Activated T-helper 2 cell treated with anti-CD3 and anti-CD28 coated beads, Interferon-gamma antibody, Interleukin-2, Interleukin-4, amounts not matched to agents 10 μg/mL and 5 μg/mL and 100 μg/mL, durations not matched to agents 14 hours and 24 hours and 36 hours (primary cell): ENCODE data around the gene IL17C. TPM values are rescaled to one million over a fixed set of nuclear protein-coding genes. Genes with fewer than 3 reads are reported as not detected.

Source experiments
- DNase-seq: peaks from one replicate; pipeline ENCODE4 v3.0.0; 2021; ENCODE audit warnings: low spot score
- H3K27ac Mint-ChIP-seq: one replicate; pipeline ENCODE4 v1.8.0; 2021; ENCODE audit warnings: mixed read lengths
- H3K27me3 Mint-ChIP-seq: one replicate; pipeline ENCODE4 v1.8.0; 2021; ENCODE audit warnings: low read depth, mixed read lengths
- H3K36me3 Mint-ChIP-seq: one replicate; pipeline ENCODE4 v1.8.0; 2021; ENCODE audit warnings: low read depth, mixed read lengths
- H3K4me1 Mint-ChIP-seq: one replicate; pipeline ENCODE4 v1.8.0; 2021; ENCODE audit warnings: low read depth, mixed read lengths
- H3K4me3 Mint-ChIP-seq: one replicate; pipeline ENCODE4 v1.8.0; 2021; ENCODE audit warnings: low read depth, mild to moderate bottlenecking, moderate library complexity, mixed read lengths
- H3K9me3 Mint-ChIP-seq: one replicate; pipeline ENCODE4 v1.8.0; 2021; ENCODE audit warnings: mixed read lengths
- intact Hi-C: fragments of 100-400 bp; cut with micrococcal nuclease; formaldehyde crosslinking; loops from one replicate; pipeline ENCODE4 v1.15.1; 2023
- total RNA-seq: library from RNA; stranded (reverse); gene quantifications from 2 replicates; pipeline ENCODE4 v1.2.3, GENCODE V29; 2022

IL17C gene
- total RNA-seq, 1 donor from 2014 or later, result not detected

- no peak overlapping the region for H3K4me3 Mint-ChIP-seq
- no peaks in the 10 kb centered on the region for H3K27me3 Mint-ChIP-seq
- H3K9me3 Mint-ChIP-seq, result no peaks in the 10 kb centered on the region
- H3K27ac Mint-ChIP-seq, result no peak overlapping the region
- peaks cover 7% of the 10 kb centered on the region for H3K4me1 Mint-ChIP-seq
- intact Hi-C loops, result no loop called here
- H3K36me3 Mint-ChIP-seq, result peaks cover 35% of the 10 kb centered on the region
- no peak for DNase-seq
Observed at GRCh38 chr16:88654363-88655052, 16.1 kb downstream of the IL17C start.

GRCh38 chr16:88655053-88655732 lies 16.8 kb downstream of the IL17C start:
- H3K27ac Mint-ChIP-seq, result no peak overlapping the region
- H3K9me3 Mint-ChIP-seq, result no peaks in the 10 kb centered on the region
- H3K4me1 Mint-ChIP-seq, result peaks cover 8% of the 10 kb centered on the region
- no peak for DNase-seq
- H3K4me3 Mint-ChIP-seq, result no peak overlapping the region
- intact Hi-C loops, result no loop called here
- peaks cover 31% of the 10 kb centered on the region for H3K36me3 Mint-ChIP-seq
- no peaks in the 10 kb centered on the region for H3K27me3 Mint-ChIP-seq

- Mint-ChIP-seq H3K4me1 (peaks cover 8% of the 10 kb centered on the region), H3K27me3 (no peaks in the 10 kb centered on the region), H3K9me3 (no peaks in the 10 kb centered on the region), H3K27ac (no peak overlapping the region), H3K4me3 (no peak overlapping the region), H3K36me3 (peaks cover 30% of the 10 kb centered on the region)
- intact Hi-C loops, result no loop called here
- DNase-seq, result no peak
Observed at GRCh38 chr16:88655733-88656281, 17.4 kb downstream of the IL17C start.

- no peak for DNase-seq
- peaks cover 10% of the 10 kb centered on the region for H3K4me1 Mint-ChIP-seq
- H3K9me3 Mint-ChIP-seq, result no peaks in the 10 kb centered on the region
- intact Hi-C loops, result no loop called here
- peaks cover 31% of the 10 kb centered on the region for H3K36me3 Mint-ChIP-seq
- no peak overlapping the region for H3K27ac Mint-ChIP-seq
- no peaks in the 10 kb centered on the region for H3K27me3 Mint-ChIP-seq
- no peak overlapping the region for H3K4me3 Mint-ChIP-seq
Observed at GRCh38 chr16:88656291-88656980, 18.1 kb downstream of the IL17C start.

GRCh38 chr16:88657371-88657770 lies 19.0 kb downstream of the IL17C start:
- no peaks in the 10 kb centered on the region for H3K9me3 Mint-ChIP-seq
- H3K4me1 Mint-ChIP-seq, result peaks cover 14% of the 10 kb centered on the region
- intact Hi-C loops, result no loop called here
- no peak for DNase-seq
- no peak overlapping the region for H3K27ac Mint-ChIP-seq
- no peaks in the 10 kb centered on the region for H3K27me3 Mint-ChIP-seq
- H3K4me3 Mint-ChIP-seq, result no peak overlapping the region
- peaks cover 33% of the 10 kb centered on the region for H3K36me3 Mint-ChIP-seq

- intact Hi-C loops, result no loop called here
- Mint-ChIP-seq H3K9me3 (no peaks in the 10 kb centered on the region), H3K36me3 (peaks cover 33% of the 10 kb centered on the region), H3K4me3 (no peak overlapping the region), H3K4me1 (peaks cover 14% of the 10 kb centered on the region), H3K27ac (no peak overlapping the region), H3K27me3 (no peaks in the 10 kb centered on the region)
- DNase-seq, result no peak
Observed at GRCh38 chr16:88658714-88659113, 20.3 kb downstream of the IL17C start.

GRCh38 chr16:88659160-88659559 lies 20.8 kb downstream of the IL17C start:
- peaks cover 33% of the 10 kb centered on the region for H3K36me3 Mint-ChIP-seq
- H3K27ac Mint-ChIP-seq, result no peak overlapping the region
- no peaks in the 10 kb centered on the region for H3K27me3 Mint-ChIP-seq
- intact Hi-C loops, result no loop called here
- no peak for DNase-seq
- no peaks in the 10 kb centered on the region for H3K9me3 Mint-ChIP-seq
- H3K4me1 Mint-ChIP-seq, result peaks cover 16% of the 10 kb centered on the region
- no peak overlapping the region for H3K4me3 Mint-ChIP-seq

GRCh38 chr16:88661468-88661867 lies 23.1 kb downstream of the IL17C start:
- Mint-ChIP-seq H3K4me1 (peaks cover 19% of the 10 kb centered on the region), H3K27ac (peak overlapping the region; percentile 51), H3K4me3 (peak overlapping the region; percentile 93), H3K36me3 (peaks cover 26% of the 10 kb centered on the region), H3K9me3 (no peaks in the 10 kb centered on the region), H3K27me3 (no peaks in the 10 kb centered on the region)
- no peak for DNase-seq
- intact Hi-C loops, result no loop called here

GRCh38 chr16:88662222-88662842 lies 24.0 kb downstream of the IL17C start:
- Mint-ChIP-seq H3K27ac (peak overlapping the region; percentile 82), H3K36me3 (peaks cover 25% of the 10 kb centered on the region), H3K4me1 (peaks cover 19% of the 10 kb centered on the region), H3K27me3 (no peaks in the 10 kb centered on the region), H3K9me3 (no peaks in the 10 kb centered on the region), H3K4me3 (peak overlapping the region; percentile 93)
- DNase-seq, result no peak
- intact Hi-C loops, result no loop called here

GRCh38 chr16:88662843-88663606 lies 24.7 kb downstream of the IL17C start, which contains the start of gene MVD:
Gene MVD, minus strand, starts transcription at chr16:88663091. Its CDS starts 11 bp downstream, at chr16:88663080.
- H3K9me3 Mint-ChIP-seq, result no peaks in the 10 kb centered on the region
- peaks cover 23% of the 10 kb centered on the region for H3K36me3 Mint-ChIP-seq

GRCh38 chr16:88665148-88665547 lies 26.8 kb downstream of the IL17C start:
- Mint-ChIP-seq H3K4me1 (peaks cover 18% of the 10 kb centered on the region), H3K9me3 (no peaks in the 10 kb centered on the region), H3K36me3 (peaks cover 24% of the 10 kb centered on the region), H3K27ac (no peak overlapping the region), H3K27me3 (no peaks in the 10 kb centered on the region), H3K4me3 (peak overlapping the region; percentile 44)
- intact Hi-C loops, result loop anchor here (2.0 kb wide), 1 partner anchor 16 kb away; no protein-coding TSS in a partner anchor
- no peak for DNase-seq

More at GRCh38 chr16:88662843-88663606, 24.7 kb downstream of the IL17C start, which contains the start of gene MVD:
- DNase-seq, result peak; percentile 96
- peak within 1 kb of the TSS; percentile 93 for H3K4me3 Mint-ChIP-seq
- H3K4me1 Mint-ChIP-seq, result peaks cover 19% of the 10 kb centered on the region
- intact Hi-C loops, result loop anchor here (1.0 kb wide), 3 partner anchors 12 to 43 kb away; partner anchors contain the start of genes CTU2, CYBA, RNF166 and SNAI3
- H3K27me3 Mint-ChIP-seq, result no peaks in the 10 kb centered on the region
- H3K27ac Mint-ChIP-seq, result peak within 1 kb of the TSS; percentile 91

GRCh38 chr16:88665570-88665969 lies 27.2 kb downstream of the IL17C start:
- no peaks in the 10 kb centered on the region for H3K27me3 Mint-ChIP-seq
- H3K4me3 Mint-ChIP-seq, result no peak overlapping the region
- intact Hi-C loops, result loop anchor here (2.0 kb wide), 1 partner anchor 15 kb away; no protein-coding TSS in a partner anchor
- peaks cover 24% of the 10 kb centered on the region for H3K36me3 Mint-ChIP-seq
- DNase-seq, result no peak
- H3K4me1 Mint-ChIP-seq, result peaks cover 17% of the 10 kb centered on the region
- H3K9me3 Mint-ChIP-seq, result no peaks in the 10 kb centered on the region
- no peak overlapping the region for H3K27ac Mint-ChIP-seq
